A549 (cell line): Measurements from ENCODE around the gene DNAJB6. TPM values are rescaled to one million over a fixed set of nuclear protein-coding genes. Genes with fewer than 3 reads are reported as not detected.

Experiments used
- ATAC-seq, 2 experiments: fragments of 200-7000 bp in 1 of 2; fragments of >200 bp in 1 of 2; cut with Nextera tagmentation in 1 of 2; cut with Tn5 transposase in 1 of 2; 3 replicates each; pipeline versions ENCODE4 v1.8.0 to v1.9.1; 2018 to 2020; ENCODE audit warnings: mild to moderate bottlenecking in 1 of 2, moderate library complexity in 1 of 2
- CTCF ChIA-PET: fragments of 300-600 bp; sonication (Branson Sonifier 250); formaldehyde crosslinking; extraction: SDS; loops from one replicate; lab custom pipeline; 2021; ENCODE audit warnings: antibody characterized with exemption, inconsistent platforms; lab: Yijun Ruan, JAX
- POLR2A ChIA-PET: fragments of 350-600 bp; formaldehyde crosslinking; extraction: SDS; loops from one replicate; lab custom pipeline; 2021; ENCODE audit warnings: antibody characterized with exemption, inconsistent platforms; lab: Yijun Ruan, JAX
- DNase-seq, 2 experiments: peaks; one replicate each; pipeline versions ENCODE4 v3.0.0 to v3.0.0-alpha.2; 2011 to 2016; ENCODE audit warnings: low read depth in 1 of 2, low spot score in 1 of 2
- FAIRE-seq: peaks from 2 replicates; lab custom pipeline; 2011; peaks lifted over from hg19 to GRCh38; lab: Jason Lieb, UNC
- H3K27ac ChIP-seq, 2 experiments: fragments of >200 bp; sonication (Bioruptor Twin); formaldehyde crosslinking; 3 replicates each; pipeline ENCODE4 v1.5.1; 2016 to 2017
- H3K4me1 ChIP-seq: fragments of >200 bp; sonication (Bioruptor Twin); formaldehyde crosslinking; 3 replicates; pipeline ENCODE4 v1.6.1; 2016
- H3K4me2 ChIP-seq: fragments of >200 bp; sonication (Bioruptor Twin); formaldehyde crosslinking; 3 replicates; pipeline ENCODE4 v1.6.1; 2016
- H3K4me3 ChIP-seq: fragments of >200 bp; sonication (Bioruptor Twin); formaldehyde crosslinking; 3 replicates; pipeline ENCODE4 v1.5.1; 2016
- H3K9me3 ChIP-seq: fragments of >200 bp; sonication (Bioruptor Twin); formaldehyde crosslinking; 3 replicates; pipeline ENCODE4 v1.6.1; 2016
- BHLHE40 ChIP-seq: IDR thresholded peaks from 2 replicates; pipeline ENCODE4 v1.6.1; 2012; ENCODE audit warnings: low read depth, low read length, inconsistent platforms
- CBX2 ChIP-seq: fragments of 200-600 bp; sonication (generic); IDR thresholded peaks from 2 replicates; pipeline ENCODE4 v1.6.1; 2016; ENCODE audit warnings: low read depth, mild to moderate bottlenecking, borderline replicate concordance
- CEBPB ChIP-seq, 2 experiments: fragments of >200 bp in 1 of 2; sonication (Bioruptor Twin) in 1 of 2; formaldehyde crosslinking in 1 of 2; IDR thresholded peaks; 2 replicates each; pipeline ENCODE4 v1.6.1; 2012 to 2016
- EP300 ChIP-seq, 2 experiments: fragments of >200 bp; sonication (Bioruptor Twin); formaldehyde crosslinking; IDR thresholded peaks; 2 replicates in 1 of 2; 3 replicates in 1 of 2; pipeline ENCODE4 v1.6.1; 2016 to 2017
- ESRRA ChIP-seq: fragments of 150-350 bp; IDR thresholded peaks from 2 replicates; pipeline ENCODE4 v1.6.1; 2014; ENCODE audit warnings: mild to moderate bottlenecking, low read length, borderline replicate concordance
- FOSB ChIP-seq: fragments of 250-450 bp; sonication (Bioruptor Pico); IDR thresholded peaks from 2 replicates; pipeline ENCODE4 v1.5.0; 2020; ENCODE audit warnings: mild to moderate bottlenecking, moderate library complexity
- FOSL2 ChIP-seq, 2 experiments: fragments of 450-650 bp in 1 of 2; fragments of >200 bp in 1 of 2; sonication (Bioruptor Twin) in 1 of 2; formaldehyde crosslinking; IDR thresholded peaks; 2 replicates each; pipeline versions ENCODE4 v1.5.0 to v1.6.1; 2016 to 2020; ENCODE audit warnings: mild to moderate bottlenecking in 1 of 2, moderate library complexity in 1 of 2
- GATA3 ChIP-seq: IDR thresholded peaks from 2 replicates; pipeline ENCODE4 v1.6.1; 2012; ENCODE audit warnings: borderline replicate concordance
- HOXB13 ChIP-seq: fragments of 250-450 bp; sonication (Bioruptor Pico); IDR thresholded peaks from 2 replicates; pipeline ENCODE4 v1.5.0; 2020; ENCODE audit warnings: low read depth, mild to moderate bottlenecking, moderate library complexity
- JUN ChIP-seq, 2 experiments: fragments of >200 bp; sonication (Bioruptor Twin); formaldehyde crosslinking; IDR thresholded peaks; 2 replicates in 1 of 2; 3 replicates in 1 of 2; pipeline ENCODE4 v1.6.1; 2016 to 2017
- MAFK ChIP-seq: fragments of 450-650 bp; IDR thresholded peaks from 2 replicates; pipeline ENCODE4 v1.6.1; 2014; ENCODE audit not compliant: partially characterized antibody
- MAZ ChIP-seq: fragments of 150-350 bp; IDR thresholded peaks from 2 replicates; pipeline ENCODE4 v1.6.1; 2014; ENCODE audit warnings: antibody characterized with exemption, low read depth, low read length, borderline replicate concordance
- MYC ChIP-seq: IDR thresholded peaks from 2 replicates; pipeline ENCODE4 v1.6.1; 2012; ENCODE audit warnings: mild to moderate bottlenecking, inconsistent platforms, low read length, improper control_type of control experiment, borderline replicate concordance
- NFE2L2 ChIP-seq: fragments of 150-350 bp; conservative IDR thresholded peaks from 2 replicates; pipeline ENCODE4 v1.6.1; 2014; ENCODE audit warnings: low read length
- NPAS2 ChIP-seq: fragments of 250-450 bp; sonication (Bioruptor Pico); IDR thresholded peaks from 2 replicates; pipeline ENCODE4 v1.8.0; 2022; ENCODE audit warnings: mild to moderate bottlenecking, moderate library complexity, borderline replicate concordance
- POLR2A ChIP-seq: IDR thresholded peaks from 2 replicates; pipeline ENCODE4 v1.6.1; 2012; ENCODE audit warnings: mild to moderate bottlenecking, low read length
- SMC3 ChIP-seq: fragments of >200 bp; sonication (Bioruptor Twin); formaldehyde crosslinking; IDR thresholded peaks from 3 replicates; pipeline ENCODE4 v1.6.1; 2018; ENCODE audit warnings: inconsistent platforms
- TFCP2L1 ChIP-seq: fragments of 250-450 bp; sonication (Bioruptor Pico); IDR thresholded peaks from 2 replicates; pipeline ENCODE4 v1.5.0; 2021; ENCODE audit warnings: mild to moderate bottlenecking
- ZC3H11A ChIP-seq: fragments of 450-650 bp; IDR thresholded peaks from 2 replicates; pipeline ENCODE4 v1.6.1; 2014; ENCODE audit warnings: antibody characterized with exemption, mild to moderate bottlenecking
- ZSCAN20 ChIP-seq: fragments of 250-450 bp; sonication (Bioruptor Pico); IDR thresholded peaks from 2 replicates; pipeline ENCODE4 v1.8.0; 2022; ENCODE audit warnings: mild to moderate bottlenecking, moderate library complexity
- WGBS: methylation state at CpG from one replicate; pipeline ENCODE4 v1.1.6; 2017; ENCODE audit errors: missing lambda C conversion rate; 5-methylcytosine and 5-hydroxymethylcytosine counted together
- polyA plus RNA-seq, 4 experiments: library from polyadenylated mRNA; depleted of rRNA in 3 of 4; stranded (reverse); fragments of >200 nt; fragmentation: RNase III in 1 of 4; extraction: RNeasy Plus Mini Kit Qiagen cat#74134 plus additional on column Dnase treatment in 1 of 4; gene quantifications; 2 replicates in 3 of 4; 3 replicates in 1 of 4; pipeline ENCODE4 v1.2.3, GENCODE V29; 2011 to 2017
- TF ChIP-seq, protein P1 (sequence below): fragments of >200 bp; sonication (Bioruptor Twin); formaldehyde crosslinking; IDR thresholded peaks from 2 replicates; pipeline ENCODE4 v1.6.1; 2016
- TF ChIP-seq, protein P2 (sequence below): fragments of >200 bp; sonication (Bioruptor Twin); formaldehyde crosslinking; IDR thresholded peaks from 3 replicates; pipeline ENCODE4 v1.5.1; 2016
- TF ChIP-seq, protein P3 (sequence below): IDR thresholded peaks from 2 replicates; pipeline ENCODE4 v1.6.1; 2012; ENCODE audit warnings: low read depth, borderline replicate concordance
- TF ChIP-seq, protein P4 (sequence below): IDR thresholded peaks from 2 replicates; pipeline ENCODE4 v1.6.1; 2012
- TF ChIP-seq, protein P5 (sequence below): fragments of 250-450 bp; sonication (Bioruptor Pico); IDR thresholded peaks from 2 replicates; pipeline ENCODE4 v1.5.0; 2021; ENCODE audit warnings: mild to moderate bottlenecking, moderate library complexity, borderline replicate concordance
- TF ChIP-seq, protein P6 (sequence below): fragments of 450-650 bp; IDR thresholded peaks from 2 replicates; pipeline ENCODE4 v1.6.1; 2014; ENCODE audit warnings: antibody characterized with exemption

DNAJB6 gene
- polyA plus RNA-seq, 2 of the 4 experiments (the other 2 are of a cell fraction): 117 to 136 TPM

DNA sequence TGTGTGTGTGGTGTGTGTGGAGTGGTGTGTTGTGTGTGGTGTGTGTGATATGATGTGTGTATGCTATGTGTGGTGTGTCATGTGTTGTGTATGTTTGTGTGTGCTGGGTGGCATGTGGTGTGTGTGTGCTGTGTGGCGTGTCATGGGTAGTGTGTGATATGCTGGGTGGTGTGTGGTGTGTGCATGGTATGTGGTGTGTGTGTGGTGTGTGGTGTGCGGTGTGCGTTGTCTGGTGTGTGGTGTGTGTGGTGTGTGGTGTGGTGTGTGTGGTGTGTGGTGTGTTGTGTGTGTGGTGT is 37.5 kb upstream of the DNAJB6 start:
- H3K27ac ChIP-seq: peak overlapping the region; percentile 83 to 89
- no peaks in the 10 kb centered on the region for H3K9me3 ChIP-seq
- FAIRE-seq (no peak), ATAC-seq (no peak), DNase-seq (no peak)
- H3K4me3 ChIP-seq: peak overlapping the region; percentile 36
- 76% methylated on average over 3 of the region's 3 CpGs for WGBS
- H3K4me1 ChIP-seq: peaks cover 21% of the 10 kb centered on the region
- peak overlapping the region; percentile 87 for H3K4me2 ChIP-seq
- TF ChIP-seq BHLHE40 (no peak), EP300 (IDR thresholded peaks at IDR 0.05) (no peak), SMC3 (no peak), CBX2 (no peak), MAZ (no peak), POLR2A (peak; percentile 7; the same call in 1 of the 2 replicates), ZSCAN20 (CRISPR knock-in tag) (no peak)
- TF ChIP-seq, protein P1, sequence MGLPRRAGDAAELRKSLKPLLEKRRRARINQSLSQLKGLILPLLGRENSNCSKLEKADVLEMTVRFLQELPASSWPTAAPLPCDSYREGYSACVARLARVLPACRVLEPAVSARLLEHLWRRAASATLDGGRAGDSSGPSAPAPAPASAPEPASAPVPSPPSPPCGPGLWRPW: no peak
- ChIA-PET POLR2A (interaction anchor here (0.6 to 1.5 kb wide), 5 partner anchors 12 to 364 kb away, joined by 3 to 9 read pairs (median 4); partner anchors contain the start of gene DNAJB6), CTCF (interaction anchor here (0.5 to 1.9 kb wide), 6 partner anchors 13 to 42 kb away, joined by 3 to 7 read pairs (median 3); partner anchors contain the start of gene DNAJB6)

DNA sequence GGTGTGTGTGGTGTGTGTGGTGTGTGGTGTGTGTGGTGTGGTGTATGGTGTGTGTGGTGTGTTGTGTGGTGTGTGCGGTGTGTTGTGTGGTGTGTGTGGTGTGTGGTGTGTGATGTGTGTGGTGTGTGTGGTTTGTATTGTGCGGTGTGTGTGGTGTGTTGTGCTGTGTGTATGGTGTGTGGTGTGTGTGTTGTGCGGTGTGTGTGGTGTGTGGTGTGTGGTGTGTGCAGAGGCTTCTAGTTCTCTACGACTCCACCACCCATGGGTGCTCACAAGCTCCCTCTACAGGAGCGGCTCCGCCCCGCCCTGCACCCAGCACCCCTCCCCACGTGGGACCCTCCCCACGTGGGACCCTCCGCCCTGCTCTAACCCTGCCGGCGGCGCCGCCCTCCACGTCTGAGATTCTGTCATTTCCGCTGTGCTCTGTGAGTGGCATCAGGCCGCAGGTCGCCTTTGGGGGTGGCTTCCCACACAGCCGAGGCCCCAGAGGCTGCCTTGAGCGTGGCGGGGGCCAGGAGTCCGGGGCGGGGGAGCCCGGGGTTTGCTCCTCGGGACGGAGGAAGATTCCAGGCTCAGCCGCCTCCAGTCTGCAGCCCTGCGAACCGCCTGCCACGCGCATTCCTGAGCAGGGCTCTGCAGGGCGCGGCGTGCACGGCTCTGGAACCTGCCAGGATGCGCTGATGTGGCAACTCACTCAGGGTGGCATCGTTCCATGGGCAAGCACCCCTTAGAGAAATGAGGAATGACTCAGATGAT is 37.0 kb upstream of the DNAJB6 start:
- peak; percentile 87 to 89 for DNase-seq
- peak; percentile 86 to 87 for ATAC-seq
- H3K4me1 ChIP-seq: peaks cover 21% of the 10 kb centered on the region
- peak overlapping the region; percentile 83 to 89 for H3K27ac ChIP-seq
- ChIA-PET CTCF (interaction anchor here (0.5 to 1.9 kb wide), 12 partner anchors 9 to 95 kb away, joined by 3 to 7 read pairs (median 3); partner anchors contain the start of gene DNAJB6), POLR2A (interaction anchor here (0.6 to 1.5 kb wide), 6 partner anchors 13 to 364 kb away, joined by 3 to 9 read pairs (median 4); partner anchors contain the start of gene DNAJB6)
- peak overlapping the region; percentile 36 for H3K4me3 ChIP-seq
- peak overlapping the region; percentile 87 for H3K4me2 ChIP-seq
- WGBS: 12% methylated on average over 18 of the region's 37 CpGs
- FAIRE-seq: no peak
- no peaks in the 10 kb centered on the region for H3K9me3 ChIP-seq
- TF ChIP-seq MYC (peak; percentile 95), FOSB (no peak), GATA3 (no peak), JUN (IDR thresholded peaks at IDR 0.05) (peak in 1 of 2 experiments; percentile 52; a peak in 2 of 5 replicates), NPAS2 (CRISPR knock-in tag) (no peak), TFCP2L1 (0 out of 2 replicates have a peak, but pooled peaks have one; percentile 18), MAFK (peak; percentile 71), CBX2 (no peak), ZC3H11A (no peak), ESRRA (no peak), BHLHE40 (0 out of 2 replicates have a peak, but pooled peaks have one; percentile 3), NFE2L2 (no peak), FOSL2 (IDR thresholded peaks at IDR 0.05) (no peak), FOSL2 (CRISPR knock-in tag; IDR thresholded peaks at IDR 0.05) (peak; percentile 66; the same call in 1 of the 2 replicates), HOXB13 (CRISPR knock-in tag) (peak; percentile 9; the same call in 1 of the 2 replicates), SMC3 (peak; percentile 4; the same call in 2 of the 3 replicates), CEBPB (IDR thresholded peaks at IDR 0.05) (peak; percentile 12 to 64; a peak in 2 of 4 replicates), ZSCAN20 (CRISPR knock-in tag) (no peak), POLR2A (no peak), MAZ (0 out of 2 replicates have a peak, but pooled peaks have one; percentile 23)
- TF ChIP-seq, protein P2, sequence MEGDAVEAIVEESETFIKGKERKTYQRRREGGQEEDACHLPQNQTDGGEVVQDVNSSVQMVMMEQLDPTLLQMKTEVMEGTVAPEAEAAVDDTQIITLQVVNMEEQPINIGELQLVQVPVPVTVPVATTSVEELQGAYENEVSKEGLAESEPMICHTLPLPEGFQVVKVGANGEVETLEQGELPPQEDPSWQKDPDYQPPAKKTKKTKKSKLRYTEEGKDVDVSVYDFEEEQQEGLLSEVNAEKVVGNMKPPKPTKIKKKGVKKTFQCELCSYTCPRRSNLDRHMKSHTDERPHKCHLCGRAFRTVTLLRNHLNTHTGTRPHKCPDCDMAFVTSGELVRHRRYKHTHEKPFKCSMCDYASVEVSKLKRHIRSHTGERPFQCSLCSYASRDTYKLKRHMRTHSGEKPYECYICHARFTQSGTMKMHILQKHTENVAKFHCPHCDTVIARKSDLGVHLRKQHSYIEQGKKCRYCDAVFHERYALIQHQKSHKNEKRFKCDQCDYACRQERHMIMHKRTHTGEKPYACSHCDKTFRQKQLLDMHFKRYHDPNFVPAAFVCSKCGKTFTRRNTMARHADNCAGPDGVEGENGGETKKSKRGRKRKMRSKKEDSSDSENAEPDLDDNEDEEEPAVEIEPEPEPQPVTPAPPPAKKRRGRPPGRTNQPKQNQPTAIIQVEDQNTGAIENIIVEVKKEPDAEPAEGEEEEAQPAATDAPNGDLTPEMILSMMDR: peak; percentile 58
- TF ChIP-seq, protein P3, sequence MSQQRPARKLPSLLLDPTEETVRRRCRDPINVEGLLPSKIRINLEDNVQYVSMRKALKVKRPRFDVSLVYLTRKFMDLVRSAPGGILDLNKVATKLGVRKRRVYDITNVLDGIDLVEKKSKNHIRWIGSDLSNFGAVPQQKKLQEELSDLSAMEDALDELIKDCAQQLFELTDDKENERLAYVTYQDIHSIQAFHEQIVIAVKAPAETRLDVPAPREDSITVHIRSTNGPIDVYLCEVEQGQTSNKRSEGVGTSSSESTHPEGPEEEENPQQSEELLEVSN: peak; percentile 80
- TF ChIP-seq, protein P4, sequence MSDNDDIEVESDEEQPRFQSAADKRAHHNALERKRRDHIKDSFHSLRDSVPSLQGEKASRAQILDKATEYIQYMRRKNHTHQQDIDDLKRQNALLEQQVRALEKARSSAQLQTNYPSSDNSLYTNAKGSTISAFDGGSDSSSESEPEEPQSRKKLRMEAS: peak; percentile 93
- TF ChIP-seq, protein P5, sequence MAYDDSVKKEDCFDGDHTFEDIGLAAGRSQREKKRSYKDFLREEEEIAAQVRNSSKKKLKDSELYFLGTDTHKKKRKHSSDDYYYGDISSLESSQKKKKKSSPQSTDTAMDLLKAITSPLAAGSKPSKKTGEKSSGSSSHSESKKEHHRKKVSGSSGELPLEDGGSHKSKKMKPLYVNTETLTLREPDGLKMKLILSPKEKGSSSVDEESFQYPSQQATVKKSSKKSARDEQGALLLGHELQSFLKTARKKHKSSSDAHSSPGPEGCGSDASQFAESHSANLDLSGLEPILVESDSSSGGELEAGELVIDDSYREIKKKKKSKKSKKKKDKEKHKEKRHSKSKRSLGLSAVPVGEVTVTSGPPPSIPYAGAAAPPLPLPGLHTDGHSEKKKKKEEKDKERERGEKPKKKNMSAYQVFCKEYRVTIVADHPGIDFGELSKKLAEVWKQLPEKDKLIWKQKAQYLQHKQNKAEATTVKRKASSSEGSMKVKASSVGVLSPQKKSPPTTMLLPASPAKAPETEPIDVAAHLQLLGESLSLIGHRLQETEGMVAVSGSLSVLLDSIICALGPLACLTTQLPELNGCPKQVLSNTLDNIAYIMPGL: no peak
- TF ChIP-seq, protein P6, sequence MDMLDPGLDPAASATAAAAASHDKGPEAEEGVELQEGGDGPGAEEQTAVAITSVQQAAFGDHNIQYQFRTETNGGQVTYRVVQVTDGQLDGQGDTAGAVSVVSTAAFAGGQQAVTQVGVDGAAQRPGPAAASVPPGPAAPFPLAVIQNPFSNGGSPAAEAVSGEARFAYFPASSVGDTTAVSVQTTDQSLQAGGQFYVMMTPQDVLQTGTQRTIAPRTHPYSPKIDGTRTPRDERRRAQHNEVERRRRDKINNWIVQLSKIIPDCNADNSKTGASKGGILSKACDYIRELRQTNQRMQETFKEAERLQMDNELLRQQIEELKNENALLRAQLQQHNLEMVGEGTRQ: peak; percentile 96
